GM19099 (cell line): ENCODE measurements around the gene DHX16.
A peak's percentile ranks its signal among the peaks of the same experiment; 100 is the strongest.

Source experiments
- POLR2A ChIP-seq: IDR thresholded peaks from 3 replicates; pipeline ENCODE4 v1.6.1; 2011; ENCODE audit warnings: low read depth; ENCODE audit not compliant: insufficient read length; ENCODE audit errors: extremely low read depth

Gene DHX16

DNA sequence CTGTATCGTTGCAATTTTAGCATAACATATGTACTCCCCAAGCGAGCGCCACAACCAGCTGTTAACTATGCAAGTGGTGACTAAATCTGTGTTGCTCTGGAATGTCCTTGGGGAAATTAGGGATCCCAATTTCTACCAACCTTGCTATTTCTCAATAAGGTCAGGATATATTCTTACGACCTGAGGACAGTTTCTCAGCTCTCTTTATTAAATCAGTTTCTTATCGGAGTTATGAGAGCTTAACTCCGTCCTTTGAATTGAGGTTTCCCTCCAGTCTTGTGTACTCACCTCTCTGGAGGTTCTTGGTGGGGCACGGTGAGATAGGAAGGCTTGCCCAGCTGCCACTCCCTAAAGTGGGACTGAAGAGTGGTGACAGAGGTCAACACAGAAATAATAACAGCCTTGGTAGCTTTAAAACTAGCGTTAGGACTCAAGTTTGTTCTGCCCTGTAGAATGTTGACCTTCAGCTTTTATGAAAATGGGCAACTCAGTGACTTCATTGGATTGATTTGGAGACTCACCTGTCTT lies 54.5 kb downstream of the DHX16 start:
- TF ChIP-seq POLR2A = no peak

DNA sequence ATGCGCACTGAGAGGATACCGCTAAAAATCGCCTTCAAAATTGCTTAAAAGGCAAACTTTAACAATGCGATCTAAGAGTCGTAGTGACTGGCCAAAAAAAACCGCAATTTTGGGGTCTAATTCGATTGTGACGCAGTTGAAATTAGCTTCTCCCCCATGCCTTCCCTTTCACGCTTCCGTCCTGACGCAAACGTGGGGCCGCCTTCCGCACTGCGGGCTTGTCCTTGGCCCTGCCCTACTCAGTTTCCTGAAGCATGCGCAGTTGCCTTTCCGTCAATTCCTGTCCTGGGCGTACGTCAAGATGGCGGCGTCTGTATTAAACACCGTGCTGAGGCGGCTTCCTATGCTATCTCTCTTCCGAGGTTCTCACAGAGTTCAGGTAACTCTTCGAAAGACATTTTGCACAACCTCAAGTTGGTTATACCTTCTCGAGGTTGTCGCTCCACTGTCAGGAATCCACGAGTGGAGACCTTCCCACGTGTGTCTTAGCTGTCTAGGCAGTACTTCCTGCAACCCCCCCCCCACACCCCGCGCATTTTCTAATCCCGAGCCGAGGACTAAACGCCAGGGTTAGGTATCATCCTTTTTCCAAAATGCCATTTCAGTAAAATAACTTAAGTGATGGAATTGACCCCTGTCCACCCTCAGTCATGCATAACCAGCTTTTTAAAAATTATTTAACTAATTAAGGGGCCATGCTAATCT lies 55.1 kb downstream of the DHX16 start, which contains the start of gene MRPS18B:
Gene MRPS18B, plus strand, starts transcription at position 276 of the 705 bp plus-strand sequence. Its CDS starts 26 bp downstream, at position 302.
- peak; percentile 97 for TF ChIP-seq POLR2A

DNA sequence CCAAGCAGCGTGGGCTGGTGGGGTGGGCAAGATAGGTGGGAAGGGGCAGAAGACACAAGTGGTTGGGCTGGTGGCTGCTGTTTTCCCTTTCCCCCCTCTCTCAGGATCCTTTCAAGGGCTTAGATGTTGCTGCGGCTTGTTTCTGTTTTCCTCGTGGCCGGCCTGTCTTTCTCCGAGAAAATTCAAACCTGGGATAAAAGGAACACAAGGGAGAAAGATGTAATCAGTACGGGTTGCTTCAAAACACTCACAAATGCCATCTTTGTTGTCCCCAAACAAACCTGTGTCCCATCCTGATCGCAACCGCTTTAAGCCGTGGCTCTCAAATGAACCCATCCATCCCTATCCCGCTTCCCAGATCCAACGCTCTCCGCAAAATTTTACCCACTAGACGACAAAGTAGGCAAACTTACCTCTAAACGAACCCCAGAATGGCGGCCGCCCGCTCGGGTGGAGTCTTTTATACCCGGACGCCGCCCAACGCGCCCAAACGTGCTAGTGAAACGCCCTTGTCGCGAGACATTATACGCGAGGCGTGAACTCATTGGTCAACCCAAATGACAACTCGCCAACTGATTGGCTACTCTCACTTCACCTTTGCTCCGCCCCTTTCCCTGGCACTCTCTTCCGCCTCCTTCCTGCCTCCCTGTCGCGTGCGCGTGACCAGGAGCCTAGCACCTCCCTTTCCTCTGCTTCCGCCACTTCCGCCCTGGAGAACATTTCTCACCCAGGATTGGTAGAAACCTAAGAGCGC lies 55.8 kb downstream of the DHX16 start, which contains the start of gene PPP1R10:
Gene PPP1R10, minus strand, starts transcription at position 433 of the 754 bp plus-strand sequence. CDS start 7,299 bp downstream, outside the sequence.
- peak; percentile 100 for TF ChIP-seq POLR2A

DNA sequence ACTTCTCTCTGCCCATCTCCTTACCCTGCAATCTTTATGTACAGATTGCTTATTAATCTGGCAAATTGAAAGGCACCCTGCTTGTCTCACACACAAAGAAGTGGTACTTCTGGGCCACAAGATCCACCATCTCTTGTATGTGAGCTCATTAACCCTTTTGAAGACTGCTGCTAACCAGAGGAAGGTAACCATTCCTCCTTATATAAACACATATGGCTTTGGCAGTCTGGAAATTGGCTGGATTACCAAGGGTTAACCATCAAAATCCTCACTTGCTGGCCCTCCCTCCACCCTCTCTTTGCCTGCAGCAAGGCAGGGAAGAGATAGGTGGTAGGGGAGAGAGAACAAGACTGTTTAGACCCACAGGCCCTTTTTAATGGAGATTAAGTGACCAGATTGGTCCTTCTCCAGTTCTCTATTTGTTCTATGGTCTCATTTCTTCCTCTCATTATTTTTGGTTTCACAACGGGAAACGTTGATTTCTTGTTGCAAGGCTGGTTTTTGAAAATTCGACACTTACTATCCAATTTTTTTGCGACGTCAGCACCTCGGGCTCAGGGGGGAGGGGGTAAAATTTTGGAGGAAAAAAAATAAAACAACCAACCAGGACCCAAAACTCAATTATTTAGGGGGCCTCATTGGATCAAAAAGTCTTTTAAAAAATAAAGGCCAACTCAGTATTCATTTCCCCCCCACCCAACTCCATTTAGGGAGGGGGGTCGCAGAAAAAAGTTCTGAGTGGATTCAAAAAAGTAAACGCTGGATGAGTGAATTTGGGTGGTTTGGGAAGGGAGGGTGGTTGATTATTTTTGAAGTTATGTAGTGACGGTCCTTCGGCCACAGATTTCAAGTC lies 56.6 kb downstream of the DHX16 start:
- peak; percentile 36 for TF ChIP-seq POLR2A

DNA sequence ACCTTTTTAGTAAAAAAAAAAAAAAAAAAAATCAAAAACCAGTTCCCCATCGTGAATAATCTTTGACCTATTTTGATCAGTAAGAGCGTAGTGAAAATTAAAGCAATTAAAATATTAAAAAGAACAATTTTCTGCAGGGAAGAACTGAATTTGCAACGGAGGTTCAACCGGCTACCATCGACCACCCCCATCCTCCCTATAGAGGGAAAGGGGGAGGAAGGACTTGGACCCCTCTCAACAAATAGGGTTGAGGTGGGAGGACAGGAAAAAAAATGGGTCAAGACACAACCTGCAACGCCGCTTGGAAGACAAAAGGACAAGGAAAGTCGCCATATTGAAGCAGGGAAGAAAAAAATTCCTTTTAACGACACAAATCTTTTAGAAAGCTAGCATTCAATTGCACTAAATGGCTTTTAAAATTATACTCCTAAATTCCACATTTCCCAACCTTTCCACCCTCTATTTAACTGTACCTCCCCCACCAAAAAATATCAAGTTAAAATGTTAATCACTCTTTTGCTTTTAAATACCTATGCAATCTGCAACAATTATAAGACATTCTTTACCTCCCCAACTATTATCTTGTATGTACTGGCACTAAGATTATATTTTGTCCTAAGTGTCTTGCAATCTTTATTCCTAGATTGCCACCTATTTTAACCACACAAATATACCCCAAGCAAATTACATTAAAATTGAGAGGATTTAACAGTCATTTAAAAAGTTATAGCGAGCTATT lies 57.4 kb downstream of the DHX16 start:
- peak; percentile 65 for TF ChIP-seq POLR2A

DNA sequence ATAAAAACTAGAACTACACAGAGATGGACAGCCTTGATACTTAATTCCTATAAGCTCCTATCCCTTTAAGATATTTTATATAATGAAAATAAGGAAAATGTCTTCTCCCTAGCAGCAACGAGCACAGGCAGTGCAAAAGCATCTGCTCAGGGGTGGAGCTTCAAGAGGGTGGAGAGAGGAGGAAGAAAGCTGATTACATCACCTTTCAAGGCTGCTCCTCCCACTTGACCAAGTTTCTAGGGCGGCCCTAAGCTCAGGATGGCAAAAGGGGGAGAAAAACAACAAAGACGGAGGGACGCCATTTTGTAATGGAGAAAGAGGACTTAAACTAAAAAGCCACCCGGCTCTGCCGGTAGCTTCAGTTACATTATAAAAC lies 58.0 kb downstream of the DHX16 start:
- no peak for TF ChIP-seq POLR2A

DNA sequence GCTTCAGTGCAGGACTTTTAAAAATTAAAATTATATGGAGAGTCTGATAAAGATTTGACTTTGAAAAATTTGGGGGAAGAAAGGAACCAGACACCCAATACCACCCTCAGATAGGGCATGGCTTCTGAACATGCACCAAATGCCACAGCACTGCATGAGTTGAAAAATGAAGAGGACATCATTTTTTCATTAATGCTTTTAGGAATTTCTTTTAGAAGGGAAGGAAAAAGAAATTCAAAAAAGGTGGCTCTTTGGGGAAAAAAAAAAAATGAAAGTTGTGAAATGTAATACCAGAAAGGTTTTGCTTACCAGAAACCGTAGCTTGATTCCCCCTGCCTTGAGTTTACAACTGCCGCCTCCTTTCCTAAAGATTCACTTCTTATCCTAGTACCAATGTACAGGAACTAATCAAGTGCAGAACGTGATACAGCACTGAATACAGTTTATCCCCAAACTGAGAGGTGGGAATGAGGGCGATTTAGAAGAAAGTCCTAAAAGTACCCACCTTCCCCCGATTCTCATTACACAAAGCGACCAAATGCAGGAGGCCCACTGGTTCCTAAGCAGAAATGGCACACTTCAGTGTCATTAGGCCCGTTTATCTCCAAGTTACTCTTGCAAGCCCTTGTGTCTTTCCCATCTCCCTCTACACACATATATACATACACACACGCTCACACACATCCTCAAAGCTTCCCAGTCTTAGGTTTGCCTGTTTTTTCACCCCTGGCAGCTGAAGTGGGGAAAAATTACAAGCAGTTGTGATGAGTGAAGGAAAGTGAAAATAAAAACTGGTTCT lies 58.6 kb downstream of the DHX16 start:
- TF ChIP-seq POLR2A = no peak

DNA sequence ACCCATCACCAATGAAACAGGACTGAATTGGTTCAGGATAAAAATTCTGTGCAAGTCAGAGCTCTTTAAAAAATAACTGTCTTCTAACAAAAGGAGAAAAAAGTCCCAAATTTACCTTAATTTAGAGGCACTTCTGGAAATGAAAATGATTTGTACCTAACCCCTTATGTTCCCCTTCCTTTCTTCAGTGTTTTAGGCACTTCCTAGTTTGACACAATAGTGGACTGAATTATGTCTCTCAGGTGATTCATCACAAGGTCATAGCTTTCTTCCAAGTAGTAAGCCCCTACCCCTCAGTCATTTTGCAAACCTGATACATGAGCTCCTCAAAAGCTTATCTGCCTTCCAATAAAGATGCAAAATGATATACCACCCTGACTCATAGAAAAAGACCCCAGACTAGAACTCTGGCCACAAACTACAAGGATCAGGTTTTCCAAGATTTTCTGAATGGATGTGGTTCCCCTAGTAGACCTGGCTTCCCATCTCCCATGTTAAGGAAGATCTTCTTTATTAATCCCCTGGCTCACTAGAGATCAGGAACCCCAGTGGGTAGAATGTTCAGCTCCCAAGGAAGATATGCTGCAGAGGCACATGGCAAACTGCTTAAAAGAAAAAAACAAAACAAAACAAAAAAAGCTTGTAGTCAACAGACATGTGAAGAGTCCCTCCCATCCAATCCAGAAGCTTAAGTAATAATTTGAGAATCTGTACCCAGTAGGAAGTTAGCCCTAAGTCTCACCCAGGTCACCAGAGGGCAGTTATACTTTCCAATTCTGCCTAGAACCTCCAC lies 59.4 kb downstream of the DHX16 start:
- peak; percentile 5 for TF ChIP-seq POLR2A

DNA sequence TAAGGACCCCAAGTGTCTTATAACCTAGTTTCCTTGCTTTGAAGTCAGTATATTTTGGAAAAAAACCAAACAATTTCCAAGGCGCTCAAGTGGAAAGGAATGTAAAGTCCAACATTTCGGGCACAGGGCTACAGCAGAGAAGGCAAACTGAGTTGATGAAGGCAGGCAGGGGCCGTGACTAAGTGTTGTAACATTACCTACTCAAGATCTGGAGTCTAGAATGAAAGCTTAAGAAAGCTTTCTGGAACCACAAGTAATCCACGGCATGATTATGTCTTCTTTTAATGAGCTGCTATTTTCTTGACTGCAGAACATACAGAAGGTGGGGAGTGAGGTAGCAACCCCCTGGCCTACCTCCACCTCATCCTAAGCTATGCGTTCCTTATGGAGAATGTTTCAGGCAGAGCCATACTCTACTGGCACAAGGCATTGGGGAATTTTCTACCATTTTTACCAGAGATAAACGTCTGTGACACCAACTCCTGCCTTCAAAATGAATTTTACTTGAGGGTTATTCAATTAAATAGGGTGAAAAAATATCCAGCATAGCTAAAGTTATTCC lies 60.0 kb downstream of the DHX16 start:
- TF ChIP-seq POLR2A = peak; percentile 44

DNA sequence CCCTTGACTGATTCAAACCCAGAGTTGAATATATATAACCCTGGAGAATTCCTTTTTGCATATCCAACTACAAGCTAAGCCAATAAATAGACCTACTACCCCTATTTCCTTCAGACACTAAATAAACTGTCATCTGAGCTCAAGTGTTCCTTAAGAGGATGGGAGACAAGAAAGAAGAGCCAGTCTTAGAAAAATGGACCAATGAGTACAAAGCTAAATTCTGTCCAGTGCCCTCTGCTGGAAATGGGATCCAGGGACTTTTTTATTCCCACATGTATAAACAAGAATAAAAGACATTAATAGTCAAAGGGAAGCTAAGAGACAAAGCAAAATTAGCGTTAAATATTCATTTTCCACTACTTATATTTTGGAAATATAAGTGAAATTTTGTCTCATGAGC lies 60.6 kb downstream of the DHX16 start:
- TF ChIP-seq POLR2A = no peak

DNA sequence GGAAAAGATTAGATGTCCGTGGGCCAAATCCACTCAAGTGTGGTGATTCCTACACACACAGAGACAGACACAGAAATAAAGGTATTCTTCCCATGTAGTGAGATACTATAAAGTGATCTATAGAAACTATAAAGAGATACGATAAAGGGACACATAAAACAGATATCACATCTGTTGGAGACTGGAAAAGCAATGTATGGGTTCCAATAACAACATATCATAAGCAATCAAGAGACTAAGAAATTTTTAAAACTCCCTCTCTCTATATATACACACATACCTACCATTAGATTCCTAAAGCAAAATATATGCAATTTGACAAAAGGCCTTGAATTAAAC lies 61.0 kb downstream of the DHX16 start:
- no peak for TF ChIP-seq POLR2A

DNA sequence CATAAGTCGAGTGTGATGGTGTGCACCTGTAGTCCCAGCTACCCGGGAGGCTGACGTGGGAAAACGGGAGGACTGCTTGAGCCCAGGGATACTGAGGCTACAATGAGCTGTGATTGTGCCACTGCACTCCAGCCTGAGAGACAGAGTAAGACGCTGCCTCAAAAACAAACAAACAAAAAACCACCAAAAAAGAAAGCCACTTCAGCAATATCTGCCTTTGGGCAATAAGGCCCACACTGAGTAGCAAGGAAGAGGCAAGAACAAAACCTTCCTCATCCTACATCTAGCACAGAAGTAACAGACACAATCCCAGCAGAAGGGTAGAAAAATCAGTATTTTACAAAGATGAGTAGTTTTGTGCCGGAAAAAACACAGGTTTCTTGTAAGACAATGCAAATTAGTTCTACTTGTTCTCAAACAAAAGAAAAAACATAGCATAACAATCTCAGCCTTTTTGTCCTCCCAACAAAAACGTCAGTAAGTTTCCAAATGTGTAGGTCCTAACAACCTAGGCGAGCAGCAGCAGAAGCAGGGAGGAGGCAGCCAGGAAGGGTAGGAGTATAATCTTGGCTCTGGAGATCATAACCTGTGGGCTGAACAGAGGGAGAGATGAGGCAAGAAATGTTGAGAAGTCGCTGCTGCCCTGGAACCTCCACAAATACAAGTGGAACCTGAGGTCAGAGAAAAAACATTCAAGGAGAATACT lies 61.5 kb downstream of the DHX16 start:
- TF ChIP-seq POLR2A = no peak
